ENCODE measurements around the gene ANAPC15. TPM values are rescaled to one million over a fixed set of nuclear protein-coding genes. Genes with fewer than 3 reads are reported as not detected.

ANAPC15 gene
- total and polyA plus RNA-seq, 2 of the 4 experiments (the other 2 are of a cell fraction) = 66.3 to 84.2 TPM

- WGBS, 2 experiments (ENCODE audit: extremely low coverage in 2 of 2, insufficient read length in 1 of 2) = 0% methylated on average over 4 of the region's 10 CpGs; no CpG with 5 or more reads in 1 of the 2 experiments
- TSS peak; percentile 90 for BruUV-seq (replicated peaks)
Observed at GRCh38 chr11:72111300-72112142, 974 bp downstream of the ANAPC15 start.

More at GRCh38 chr11:72111300-72112142, 974 bp downstream of the ANAPC15 start:
- ATAC-seq (ENCODE audit: low read depth) = no peak; the same call in 1 of the 2 replicates
- H3K9me1 ChIP-seq (ENCODE audit: insufficient read depth, low read length) = peaks cover 14% of the 10 kb centered on the region
- H4K91ac ChIP-seq (ENCODE audit: insufficient read depth, low read depth, low read length) = peak overlapping the region; percentile 96
- H3K4me2 ChIP-seq (ENCODE audit: low read depth, low read length) = peak overlapping the region; percentile 84
- intact Hi-C loops (cut with micrococcal nuclease) (no loop called here), dilution Hi-C loops (cut with HindIII; ENCODE audit: low sequenced_read_pairs, unreplicated experiment) (no loop called here), in situ Hi-C loops (cut with MboI; ENCODE audit: low sequenced_read_pairs) (no loop called here)
- no peaks in the 10 kb centered on the region for H3K27me3 ChIP-seq (ENCODE audit: control insufficient read depth, insufficient read depth, low read length)
- peaks cover 8% of the 10 kb centered on the region; the same call in 1 of the 2 replicates for H3K4me1 ChIP-seq (ENCODE audit: control insufficient read depth, insufficient read depth, low read length)
- no peaks in the 10 kb centered on the region for H3K9me3 ChIP-seq (ENCODE audit: control insufficient read depth, insufficient read depth, low read length)
- H3K23ac ChIP-seq (ENCODE audit: low read depth, low read length) = peak overlapping the region; percentile 97
- peak overlapping the region; percentile 73 for H4K5ac ChIP-seq (ENCODE audit: low read depth, low read length)
- peak overlapping the region; percentile 94 for H2AK9ac ChIP-seq (replicated peaks; ENCODE audit: low read depth, low read length, poor library complexity)
- peak overlapping the region; percentile 31 for H2BK20ac ChIP-seq (ENCODE audit: low read depth, low read length)
- ChIA-PET POLR2A (ENCODE audit: unreplicated experiment) (interaction anchor here (1.0 kb wide), 1 partner anchor 9 kb away, joined by 4 read pairs; the partner anchor contains the start of gene LAMTOR1), CTCF (interaction anchor here (1.8 kb wide), 1 partner anchor 33 kb away, joined by 6 read pairs; no protein-coding TSS in a partner anchor)
- H2AK5ac ChIP-seq (ENCODE audit: low read depth, low read length) = peak overlapping the region; percentile 83
- H3K4me3 ChIP-seq (ENCODE audit: insufficient read depth, low read depth, low read length) = peak overlapping the region; percentile 54
- H4K8ac ChIP-seq (ENCODE audit: low read depth in 2 of 2, low read length in 2 of 2) = peak overlapping the region; percentile 96 to 97
- no peaks in the 10 kb centered on the region for H4K20me1 ChIP-seq (ENCODE audit: insufficient read depth, low read length)
- peak overlapping the region; percentile 94 for H3K9ac ChIP-seq (ENCODE audit: low read depth, low read length)
- H3K56ac ChIP-seq (ENCODE audit: extremely low read depth, insufficient read depth, low read length) = peak overlapping the region; percentile 89
- H3K14ac ChIP-seq (replicated peaks; ENCODE audit: low read depth, low read length) = peak overlapping the region; percentile 97
- H3K79me1 ChIP-seq (ENCODE audit: low read depth in 1 of 2, low read length in 2 of 2) = peaks cover 0 to 20% of the 10 kb centered on the region in 2 experiments; a peak in 2 of 4 replicates
- H2BK120ac ChIP-seq (ENCODE audit: low read depth, low read length) = peak overlapping the region; percentile 48
- TF ChIP-seq FOS (IDR thresholded peaks at IDR 0.05; ENCODE audit: low read depth, low read length) (no peak), RCOR1 (IDR thresholded peaks at IDR 0.05; ENCODE audit: insufficient replicate concordance, low read length) (peak; percentile 55), CHD1 (IDR thresholded peaks at IDR 0.05; ENCODE audit: low read depth, low read length) (no peak), RFX5 (IDR thresholded peaks at IDR 0.05; ENCODE audit: low read depth, low read length) (no peak), MXI1 (IDR thresholded peaks at IDR 0.05; ENCODE audit: borderline replicate concordance, low read depth, low read length) (no peak), POLR2A (IDR thresholded peaks at IDR 0.05; ENCODE audit: low read depth, low read length) (no peak)
- peak overlapping the region; percentile 10; the same call in 1 of the 3 replicates for H2BK15ac ChIP-seq (ENCODE audit: low read depth, low read length)
- DNase-seq = no peak
- H3K18ac ChIP-seq (ENCODE audit: low read depth, low read length) = peak overlapping the region; percentile 43
- peak overlapping the region; percentile 80 for H2BK5ac ChIP-seq (ENCODE audit: low read depth, low read length, poor library complexity, severe bottlenecking)
- peak overlapping the region; percentile 85 for H3K27ac ChIP-seq (ENCODE audit: insufficient read depth, low read length)
- H3K36me3 ChIP-seq (ENCODE audit: control insufficient read depth, insufficient read depth, low read length) = no peaks in the 10 kb centered on the region; the same call in 1 of the 2 replicates
- peak overlapping the region; percentile 96 for H3K4ac ChIP-seq (ENCODE audit: low read depth, low read length)
- H2AFZ ChIP-seq (replicated peaks; ENCODE audit: low read length, poor library complexity) = peak overlapping the region; percentile 96
